Hepatocyte (in vitro differentiated cells): ENCODE results near the gene THBS2.

Experiments used
- CTCF ChIP-seq: fragments of 200-600 bp; sonication (generic); IDR thresholded peaks from 2 replicates; pipeline ENCODE4 v1.5.1; 2016; ENCODE audit warnings: antibody characterized with exemption, mild to moderate bottlenecking; ENCODE audit not compliant: poor library complexity
- EZH2phosphoT487 ChIP-seq: fragments of 200-600 bp; sonication (generic); IDR thresholded peaks from one replicate; pipeline ENCODE4 v1.6.1; 2018; ENCODE audit warnings: antibody characterized with exemption, mild to moderate bottlenecking, low read depth, moderate library complexity; ENCODE audit not compliant: unreplicated experiment, severe bottlenecking

GRCh38 chr6:169169375-169169774, 84.3 kb downstream of the THBS2 start:
- TF ChIP-seq CTCF (no peak), EZH2phosphoT487 (no peak)
